Measurements from ENCODE around the gene CYB5R3.

DNA sequence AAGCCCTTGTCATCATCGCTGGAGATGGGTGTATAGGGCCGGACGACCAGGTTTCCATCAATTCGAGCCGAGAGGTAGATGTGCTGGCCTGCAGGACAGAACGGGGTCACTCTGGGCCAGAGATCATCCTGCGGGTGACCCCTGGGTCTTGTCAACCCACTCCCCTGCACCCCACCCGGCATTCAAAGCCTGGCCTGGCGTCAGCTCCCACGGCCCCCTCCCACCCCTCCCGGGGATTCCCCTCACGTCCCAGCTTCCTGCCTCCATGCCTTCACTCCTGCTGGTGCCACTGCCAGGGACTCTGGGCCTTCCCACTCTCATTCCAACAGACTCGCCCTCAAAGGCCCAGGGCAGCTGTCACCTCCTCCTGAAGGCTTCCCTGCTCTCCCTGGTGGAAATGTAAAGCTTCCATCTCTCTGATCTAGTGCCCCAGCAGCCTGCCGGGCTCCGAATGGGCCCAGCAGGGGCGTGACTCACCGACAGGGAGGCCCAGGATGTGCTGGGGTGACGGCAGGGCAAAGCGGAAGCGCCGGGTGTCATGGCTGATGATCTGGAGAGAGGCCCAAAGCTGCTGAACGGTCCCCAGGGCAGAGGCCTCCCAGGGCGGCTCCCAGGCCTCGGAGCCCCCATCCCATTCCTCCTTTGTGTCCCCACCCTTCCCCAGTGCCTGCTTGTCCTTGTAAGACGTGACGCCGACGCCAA lies 18.1 kb downstream of the CYB5R3 start:
- TF ChIP-seq ZNF274 (IDR thresholded peaks at IDR 0.05; ENCODE audit: low read depth, low read length) (no peak), YY1 (IDR thresholded peaks at IDR 0.05; ENCODE audit: insufficient read depth, insufficient read length) (no peak), SUZ12 (IDR thresholded peaks at IDR 0.05; ENCODE audit: extremely low read depth, insufficient read depth, insufficient read length) (no peak)

Data from NT2/D1 (cell line).